Embryonic facial prominence (tissue), 1 donor: Measurements from ENCODE around the gene PIAS3.
"Not testable (repeated sequence)": the region's sequence is repeated elsewhere in the genome, so short reads cannot be mapped to it uniquely, and the experiment has no call there.

Experiments
- DNase-seq: peaks from one replicate; pipeline ENCODE4 v3.0.0-alpha.2; 2016; ENCODE audit errors: extremely low spot score

Gene PIAS3

DNA sequence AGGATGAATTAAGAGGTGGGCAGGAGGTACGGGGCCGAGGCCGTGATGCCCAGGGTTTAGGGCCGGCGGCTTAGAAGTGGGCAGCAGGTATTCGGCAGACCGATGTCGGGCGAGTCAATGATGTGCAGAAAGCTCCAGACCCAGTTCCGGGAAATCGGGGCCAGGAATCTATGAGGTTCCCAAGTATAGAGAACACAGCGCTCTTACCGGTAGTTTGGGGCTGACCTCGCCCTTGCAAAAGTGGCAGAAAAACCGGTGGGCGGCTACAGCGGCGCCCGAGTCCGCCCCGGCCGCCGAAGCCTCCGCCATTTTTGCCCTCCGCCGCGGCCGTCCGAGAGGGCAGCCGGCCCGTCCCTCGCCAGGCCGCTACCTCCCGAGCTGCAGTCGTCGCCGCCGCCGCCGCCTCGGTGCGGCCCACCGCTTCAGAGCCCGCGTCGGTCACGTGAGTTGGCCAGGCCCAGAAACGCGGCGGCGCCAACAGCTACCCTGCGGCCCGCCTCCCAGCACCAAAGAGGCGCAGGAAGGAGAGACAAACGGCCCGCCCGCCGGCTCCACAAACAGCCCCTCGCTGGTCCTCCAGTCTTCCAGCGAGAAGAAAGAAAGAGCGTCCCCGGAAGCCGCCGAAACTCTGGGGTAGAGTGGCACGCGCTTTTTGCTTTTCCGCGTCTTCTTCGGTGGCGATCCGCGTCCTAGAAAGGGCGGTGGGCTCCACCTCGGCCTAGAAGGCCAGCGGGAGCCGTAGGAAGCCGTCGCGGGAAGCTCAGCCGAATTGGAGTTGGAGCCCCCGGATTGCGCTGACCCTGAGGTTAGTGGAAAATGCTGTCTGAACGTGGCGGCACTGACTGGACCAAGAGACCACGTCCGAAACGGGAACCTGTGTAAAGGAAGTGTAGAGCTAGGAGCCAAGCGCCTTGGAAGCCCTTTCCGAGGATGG is 35.0 kb downstream of the PIAS3 start, which contains the start of the genes POLR3C and RNF115:
Gene POLR3C, plus strand, starts transcription at position 636 of the 934 bp plus-strand sequence. CDS start 1,577 bp downstream, outside the sequence.
Gene RNF115, minus strand, starts transcription at position 531 of the 934 bp plus-strand sequence. Its CDS starts 222 bp downstream, at position 309.
- peak; percentile 88 for DNase-seq

DNA sequence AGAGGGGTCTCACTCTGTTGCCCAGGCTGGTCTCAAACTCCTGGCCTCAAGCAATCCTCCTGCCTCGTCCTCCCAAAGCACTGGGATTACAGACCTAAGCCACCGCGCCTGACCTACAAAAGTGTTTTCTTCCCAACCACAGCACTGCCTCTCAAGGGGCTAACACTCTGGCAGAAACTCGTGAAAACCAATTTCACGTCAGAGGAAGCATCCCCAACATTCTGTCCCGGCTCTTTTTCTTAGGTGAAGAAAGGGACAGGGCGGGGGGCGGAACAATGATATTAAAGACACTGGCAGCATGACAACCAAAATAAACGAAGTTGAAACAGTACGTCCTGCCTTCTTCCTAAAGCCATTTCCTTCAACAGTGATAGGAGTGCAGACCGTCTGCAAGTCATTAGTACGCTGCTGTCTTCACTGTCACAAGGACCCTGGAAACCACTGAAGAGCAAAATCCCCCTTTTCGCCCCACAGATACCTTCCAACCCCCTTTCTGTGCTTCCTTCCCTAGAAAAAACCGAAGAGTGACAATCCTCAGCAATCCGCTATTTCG is 36.0 kb downstream of the PIAS3 start:
- not testable (repeated sequence) for DNase-seq

DNA sequence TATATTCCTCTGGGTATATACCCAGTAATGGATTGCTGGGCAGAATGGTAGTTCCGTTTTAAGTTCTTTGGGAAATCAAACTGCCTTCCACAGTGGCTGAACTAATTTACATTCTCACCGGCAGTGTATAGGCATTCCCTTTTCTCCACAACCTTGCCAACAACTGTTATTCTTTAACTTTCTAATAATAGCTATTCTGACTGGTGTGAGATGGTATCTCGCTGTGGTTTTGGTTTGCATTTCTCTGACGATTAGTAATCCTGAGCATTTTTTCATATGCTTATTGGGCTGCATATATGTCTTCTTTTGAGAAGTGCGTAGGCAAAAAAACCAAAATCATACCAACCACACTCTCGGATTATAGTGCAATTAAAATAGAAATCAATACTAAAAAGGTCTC is 40.8 kb downstream of the PIAS3 start:
- DNase-seq, result not testable (repeated sequence)

DNA sequence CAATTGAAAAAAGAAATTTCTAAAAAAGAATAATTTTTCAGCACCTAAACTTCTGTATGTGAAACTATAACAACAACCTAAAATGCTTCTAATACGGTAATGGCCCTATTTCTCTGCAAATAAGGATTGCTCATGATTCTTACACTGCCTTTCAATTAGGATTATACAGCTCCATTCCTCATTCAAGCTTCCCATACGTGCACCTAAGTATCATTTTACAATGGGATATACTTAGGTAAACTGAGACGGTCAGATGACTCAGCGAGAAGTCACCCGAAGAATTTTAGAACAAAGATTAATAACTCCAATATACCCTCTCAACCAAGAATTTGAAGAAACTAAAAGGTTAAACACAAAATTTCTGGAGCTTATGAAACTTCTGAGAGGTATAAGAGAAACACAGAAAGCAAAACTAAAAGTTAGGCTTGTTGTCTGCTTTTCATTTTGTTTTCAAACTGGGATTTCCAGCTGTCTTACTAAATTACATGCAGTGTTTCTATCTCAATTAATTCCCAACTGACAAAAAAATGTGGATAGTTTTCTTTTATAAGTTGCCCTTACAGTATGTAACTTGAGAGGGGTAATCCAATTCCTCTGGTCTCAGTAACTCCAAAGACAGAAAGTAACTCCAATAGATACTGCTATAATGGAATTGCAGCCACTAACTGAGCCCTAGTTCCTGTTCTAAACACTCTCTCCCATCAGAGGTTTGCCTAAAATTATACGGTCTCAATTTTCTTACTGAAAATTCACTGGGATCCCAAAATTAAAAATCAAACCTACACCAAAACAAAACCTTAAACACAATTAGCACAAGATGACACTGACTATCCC is 45.7 kb downstream of the PIAS3 start:
- DNase-seq, result not testable (repeated sequence)

DNA sequence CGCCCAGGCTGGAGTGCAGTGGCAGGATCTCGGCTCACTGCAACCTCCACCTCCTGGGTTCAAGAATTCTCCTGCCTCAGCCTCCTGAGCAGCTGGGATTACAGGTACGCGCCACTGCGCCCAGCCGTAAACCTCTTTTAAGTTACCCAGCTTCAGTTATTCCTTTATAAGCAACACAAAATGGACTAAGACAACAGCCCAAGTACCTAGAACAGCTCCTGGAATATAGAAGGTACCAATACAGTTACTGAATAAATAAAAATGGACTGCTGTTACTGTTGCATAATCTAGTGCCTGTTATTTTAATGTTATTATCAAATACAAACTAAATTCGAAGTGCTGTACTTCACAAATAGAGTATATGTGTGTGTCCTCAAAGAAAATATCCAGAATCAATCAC is 52.0 kb downstream of the PIAS3 start:
- DNase-seq, result no peak

DNA sequence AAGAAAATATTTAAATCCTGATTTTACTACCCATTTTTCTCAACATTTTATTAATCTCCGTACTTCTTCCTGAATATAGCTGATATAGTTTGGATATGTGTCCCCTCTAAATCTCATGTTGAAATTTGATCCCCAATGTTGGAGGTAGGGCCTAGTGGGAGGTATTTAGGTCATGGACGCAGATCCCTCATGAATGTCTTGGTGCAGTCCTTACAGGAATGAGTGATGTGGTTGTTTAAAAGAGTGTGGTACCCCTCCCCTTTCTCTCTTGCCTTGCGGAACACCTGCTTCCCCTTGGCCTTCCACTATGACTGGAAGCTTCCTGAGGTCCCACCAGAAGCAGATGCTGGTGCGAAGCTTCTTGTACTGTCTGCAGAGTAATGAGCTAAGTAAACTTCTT is 52.5 kb downstream of the PIAS3 start:
- DNase-seq, result no peak

DNA sequence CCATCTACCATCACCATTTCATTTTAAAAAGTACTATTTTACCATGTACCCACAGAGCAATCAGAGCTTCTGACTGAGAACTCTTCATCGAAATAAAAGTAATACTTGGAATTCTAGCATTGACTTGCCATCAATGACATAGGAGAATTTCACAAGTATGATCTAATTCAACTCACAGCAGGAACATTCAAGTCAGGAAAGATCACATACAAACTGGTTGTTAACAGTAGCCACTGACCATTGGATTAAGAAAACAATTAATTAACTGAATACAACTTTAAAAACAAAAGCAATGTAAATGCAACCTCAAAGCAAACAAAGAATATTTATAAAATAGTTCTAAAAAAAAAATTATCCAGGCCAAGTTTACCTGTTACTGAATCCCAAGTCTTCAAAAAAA is 53.8 kb downstream of the PIAS3 start:
- no peak for DNase-seq

DNA sequence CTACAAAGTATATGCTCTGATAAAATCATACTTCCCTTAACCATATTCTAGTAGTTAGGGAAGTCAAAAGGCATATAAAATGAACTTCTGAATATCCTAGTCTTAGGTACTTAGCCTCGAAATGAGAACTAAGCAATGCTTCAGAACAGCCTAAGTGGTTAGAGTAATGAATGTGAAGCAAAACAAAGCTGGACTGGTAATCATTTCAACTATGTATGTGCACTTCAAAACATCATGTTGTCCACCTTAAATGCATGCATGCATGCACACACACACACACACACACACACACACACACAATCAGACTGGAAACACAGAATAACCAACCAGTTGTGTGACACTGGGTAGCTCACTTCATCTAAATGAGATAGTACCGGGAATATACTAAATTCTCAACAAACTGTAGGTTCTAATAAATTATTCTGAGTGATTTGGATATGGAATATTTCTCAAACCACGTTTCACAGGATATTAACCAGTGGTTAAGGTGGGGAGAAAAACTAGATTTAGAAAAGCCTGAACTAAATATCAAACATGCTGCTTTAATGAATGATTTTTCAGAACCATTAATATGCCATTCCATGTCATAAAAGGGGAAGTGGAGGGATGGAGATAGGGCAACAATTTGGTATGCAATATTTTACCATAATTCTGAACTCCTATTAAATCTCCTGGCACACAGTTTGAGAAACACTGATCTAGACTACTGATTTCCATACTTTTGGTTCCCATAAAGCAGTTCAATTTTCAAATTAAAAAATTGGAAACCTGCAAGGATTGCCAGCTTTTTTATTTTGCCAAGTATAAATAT is 54.4 kb downstream of the PIAS3 start:
- DNase-seq, result no peak

DNA sequence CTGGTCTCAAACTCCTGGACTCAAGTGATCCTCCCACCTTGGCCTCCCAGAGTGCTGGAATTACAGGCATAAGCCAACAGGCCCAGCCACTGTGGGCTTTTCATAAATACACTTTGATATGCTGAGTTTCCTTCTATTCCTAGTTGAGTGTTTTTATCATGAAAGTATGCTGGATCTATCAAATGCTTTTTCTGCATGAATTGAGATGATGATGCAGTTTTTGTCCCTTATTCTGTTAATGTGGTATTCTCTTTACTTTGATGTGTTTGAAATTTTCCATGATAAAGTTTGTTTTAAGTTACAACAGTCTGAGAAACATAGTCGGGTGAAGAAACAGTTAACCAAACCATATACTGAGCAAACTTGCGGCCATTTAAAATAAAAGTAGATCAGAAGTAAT is 59.1 kb downstream of the PIAS3 start:
- no peak for DNase-seq
